HG03175 (cell line): ENCODE measurements around the gene S100PBP.

Experiments
- ATAC-seq: cut with Tn5 transposase; IDR thresholded peaks from one replicate; pipeline ENCODE4 v1.9.1; 2021; ENCODE audit warnings: mild to moderate bottlenecking, moderate library complexity; ENCODE audit not compliant: unreplicated experiment

S100PBP gene

DNA sequence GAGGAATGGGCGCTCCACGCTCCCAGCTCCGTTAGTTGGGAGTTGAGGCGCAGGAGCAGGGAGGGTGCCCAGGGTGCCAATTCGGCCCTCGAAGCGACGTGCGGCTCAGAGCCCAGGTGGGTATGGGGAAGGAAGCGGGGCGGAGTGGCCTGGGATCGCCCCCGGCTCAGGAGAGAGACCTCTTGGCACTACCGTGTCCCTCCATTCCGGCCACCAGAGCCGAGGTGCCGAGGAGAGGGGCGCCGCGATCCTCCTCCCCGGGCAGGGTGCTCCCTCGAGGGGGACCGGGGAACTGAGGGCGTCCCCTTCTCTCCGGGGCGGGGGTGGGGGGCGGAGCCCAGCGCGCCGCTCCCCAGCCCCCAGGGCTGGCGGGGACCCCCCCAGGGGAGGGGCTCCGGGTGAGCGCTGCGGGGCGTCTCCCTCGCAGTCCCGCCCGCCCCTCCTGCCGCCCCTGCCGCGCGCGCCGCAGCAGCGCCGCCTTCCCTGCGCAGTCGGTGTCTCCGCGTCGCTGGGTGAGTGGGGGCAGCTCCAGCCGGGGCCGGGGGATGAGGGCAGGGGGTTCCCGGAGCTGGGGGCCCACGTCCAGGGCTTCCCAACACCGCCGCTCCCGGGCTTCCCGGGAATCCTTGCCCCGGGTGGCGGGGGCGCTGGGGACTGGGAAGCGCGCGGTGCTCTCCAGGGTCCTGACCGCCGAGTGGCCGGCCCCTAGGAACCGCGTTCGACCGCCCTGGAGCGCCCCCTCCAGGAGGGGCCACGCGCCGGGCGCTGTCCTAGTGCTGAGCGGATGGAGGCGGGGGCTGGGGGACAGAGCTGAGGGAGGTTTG, 68.8 kb downstream of the S100PBP start, which contains the start of gene HPCA:
Gene HPCA, plus strand, starts transcription at position 488 of the 824 bp plus-strand sequence. CDS start 2,408 bp downstream, outside the sequence.
- no peak for ATAC-seq

DNA sequence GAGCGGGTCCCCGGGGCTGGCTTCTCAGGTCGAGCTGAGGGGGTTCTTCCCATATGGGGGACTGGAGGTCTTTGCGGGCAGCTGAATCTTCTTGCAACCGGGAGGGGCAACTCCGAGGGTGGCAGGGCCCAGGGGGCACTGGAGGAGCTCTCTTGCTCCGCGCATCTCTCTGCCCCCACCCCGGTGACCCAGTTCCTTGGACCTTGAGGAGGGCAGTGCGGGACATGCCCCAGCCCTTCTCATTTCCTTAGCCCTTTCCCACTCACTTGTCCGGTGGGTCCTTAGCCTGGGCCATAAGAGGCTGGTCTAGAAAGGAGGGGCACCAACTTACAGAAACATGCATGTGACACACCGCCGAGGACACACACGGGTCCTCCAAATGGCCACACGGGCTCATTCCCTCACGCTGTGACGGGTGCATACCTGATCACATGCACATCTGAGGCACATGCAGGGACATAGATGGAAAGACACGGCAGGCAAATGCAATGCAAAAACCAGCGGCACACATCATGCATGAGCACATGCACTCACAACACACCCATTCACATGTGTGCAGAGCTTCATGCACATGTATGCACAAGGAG, 69.5 kb downstream of the S100PBP start:
- ATAC-seq, result no peak

- ATAC-seq, result no peak
Observed at GRCh38 chr1:32887623-32888022, 70.2 kb downstream of the S100PBP start.

- no peak for ATAC-seq
Observed at GRCh38 chr1:32888134-32888533, 70.7 kb downstream of the S100PBP start.

- ATAC-seq, result no peak
Observed at GRCh38 chr1:32888677-32889420, 71.4 kb downstream of the S100PBP start.

- no peak for ATAC-seq
Observed at GRCh38 chr1:32889731-32890278, 72.4 kb downstream of the S100PBP start.

GRCh38 chr1:32890516-32891240, 73.2 kb downstream of the S100PBP start:
- ATAC-seq, result no peak

DNA sequence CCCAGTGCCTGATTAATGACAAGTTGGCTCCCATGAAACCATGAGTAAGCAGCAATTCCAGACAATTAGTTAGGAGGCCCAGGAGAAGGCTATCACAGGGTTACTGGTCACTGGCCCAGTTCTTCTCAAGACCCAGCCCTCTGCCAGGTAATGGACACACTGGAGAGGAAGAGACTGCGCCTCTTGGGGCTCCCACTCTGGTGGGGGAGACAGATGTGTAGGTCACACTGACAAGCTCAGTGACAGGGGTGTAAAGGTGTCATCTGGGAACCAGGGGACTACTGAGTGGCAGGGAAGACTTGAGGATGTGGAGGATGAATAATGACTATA, 73.8 kb downstream of the S100PBP start:
- no peak for ATAC-seq

DNA sequence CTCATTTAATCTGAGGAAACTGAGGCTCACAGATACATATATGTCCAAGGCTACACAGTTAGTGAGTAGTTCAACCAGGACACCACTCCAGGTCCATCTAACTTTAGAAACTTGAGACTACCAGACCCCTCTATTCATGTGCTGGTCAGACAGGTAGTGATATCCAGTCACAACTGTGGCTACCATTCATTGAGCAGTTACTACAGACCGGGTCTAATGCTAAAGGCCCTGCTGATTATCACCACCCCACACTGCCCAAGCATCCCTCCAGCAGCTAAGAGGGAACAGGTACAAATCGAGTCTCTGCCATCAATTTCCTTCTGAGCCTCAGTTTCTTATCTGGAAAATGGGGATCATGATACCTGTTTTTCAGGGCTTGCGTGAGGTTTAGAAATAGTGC, 74.2 kb downstream of the S100PBP start:
- no peak for ATAC-seq

- ATAC-seq, result no peak
Observed at GRCh38 chr1:32892368-32893197, 75.1 kb downstream of the S100PBP start.

DNA sequence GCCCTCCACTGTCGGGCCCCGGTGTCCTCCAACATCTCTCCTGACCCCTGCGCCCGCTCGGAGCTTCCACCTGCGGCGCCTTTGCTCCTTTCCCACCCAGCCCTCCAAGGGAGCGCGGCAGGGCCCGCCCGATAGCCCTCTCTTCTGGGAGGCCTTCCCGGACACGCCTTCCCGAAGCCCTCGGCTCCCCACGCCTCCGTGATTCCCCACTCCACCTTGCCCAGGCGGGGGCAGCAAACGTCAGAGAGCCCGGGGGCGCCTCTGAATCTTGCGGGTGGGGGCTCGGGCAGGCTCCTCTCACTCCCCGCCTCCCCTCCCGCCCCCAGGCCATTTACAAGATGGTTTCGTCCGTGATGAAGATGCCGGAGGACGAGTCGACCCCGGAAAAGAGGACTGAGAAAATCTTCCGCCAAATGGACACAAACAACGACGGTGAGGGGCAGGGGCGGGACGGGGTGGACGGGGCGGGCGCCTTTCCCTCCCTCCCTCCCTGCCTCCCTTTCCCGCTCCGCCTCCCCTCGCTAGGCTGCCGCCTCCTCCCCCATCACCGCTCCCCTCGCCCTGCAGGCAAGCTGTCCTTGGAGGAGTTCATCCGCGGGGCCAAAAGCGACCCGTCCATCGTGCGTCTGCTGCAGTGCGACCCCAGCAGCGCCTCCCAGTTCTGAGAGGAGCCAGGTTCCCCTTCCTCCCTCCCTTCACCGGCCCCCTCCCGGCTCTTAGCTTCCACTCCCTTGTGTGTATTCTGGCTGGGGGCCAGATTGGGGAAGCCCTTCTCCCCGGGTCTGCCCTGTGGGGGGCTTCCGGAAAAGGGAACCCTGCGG, 76.0 kb downstream of the S100PBP start:
- ATAC-seq, result no peak

GRCh38 chr1:32894019-32894600, 76.7 kb downstream of the S100PBP start:
- no peak for ATAC-seq

DNA sequence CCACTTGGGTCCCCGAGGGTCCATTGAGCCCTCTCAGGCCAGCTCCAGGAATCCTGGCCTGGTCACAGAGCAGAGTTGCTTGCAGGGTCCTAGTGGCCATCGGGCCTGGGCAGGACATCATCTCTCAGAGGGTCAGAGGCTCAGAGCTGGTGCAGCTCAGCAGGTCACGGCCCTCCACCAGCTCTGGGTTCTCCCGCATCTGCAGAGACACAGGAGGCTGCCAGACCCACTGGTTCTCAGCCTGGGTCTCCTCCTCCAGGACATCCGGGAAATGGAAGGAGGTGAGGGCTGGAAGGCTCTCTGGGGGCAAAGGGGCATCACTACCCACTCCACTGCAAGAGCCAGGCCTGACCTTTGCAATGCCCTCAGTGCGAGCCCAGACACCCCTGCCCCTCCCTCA, 77.2 kb downstream of the S100PBP start:
- no peak for ATAC-seq

- no peak for ATAC-seq
Observed at GRCh38 chr1:32895325-32896215, 78.1 kb downstream of the S100PBP start.

DNA sequence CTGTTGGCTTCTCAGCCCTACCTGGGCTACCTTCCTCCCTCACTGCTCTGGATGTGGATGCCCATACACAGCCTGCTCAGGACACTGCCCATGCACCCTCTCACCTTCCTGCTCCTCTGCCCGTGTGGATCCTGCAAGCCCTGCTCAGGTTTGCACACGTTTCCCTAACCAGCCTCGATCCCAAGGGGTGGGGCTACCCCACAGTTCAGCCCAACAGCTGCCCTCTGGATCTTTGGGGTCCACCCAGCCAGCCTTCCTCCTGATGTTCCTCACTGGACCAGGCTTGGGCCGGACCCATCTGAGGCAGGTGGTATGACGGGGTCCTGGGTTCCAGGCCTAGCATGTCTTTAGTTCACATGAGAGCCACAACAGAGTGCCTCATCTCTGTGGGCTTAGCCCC, 79.0 kb downstream of the S100PBP start:
- no peak for ATAC-seq

DNA sequence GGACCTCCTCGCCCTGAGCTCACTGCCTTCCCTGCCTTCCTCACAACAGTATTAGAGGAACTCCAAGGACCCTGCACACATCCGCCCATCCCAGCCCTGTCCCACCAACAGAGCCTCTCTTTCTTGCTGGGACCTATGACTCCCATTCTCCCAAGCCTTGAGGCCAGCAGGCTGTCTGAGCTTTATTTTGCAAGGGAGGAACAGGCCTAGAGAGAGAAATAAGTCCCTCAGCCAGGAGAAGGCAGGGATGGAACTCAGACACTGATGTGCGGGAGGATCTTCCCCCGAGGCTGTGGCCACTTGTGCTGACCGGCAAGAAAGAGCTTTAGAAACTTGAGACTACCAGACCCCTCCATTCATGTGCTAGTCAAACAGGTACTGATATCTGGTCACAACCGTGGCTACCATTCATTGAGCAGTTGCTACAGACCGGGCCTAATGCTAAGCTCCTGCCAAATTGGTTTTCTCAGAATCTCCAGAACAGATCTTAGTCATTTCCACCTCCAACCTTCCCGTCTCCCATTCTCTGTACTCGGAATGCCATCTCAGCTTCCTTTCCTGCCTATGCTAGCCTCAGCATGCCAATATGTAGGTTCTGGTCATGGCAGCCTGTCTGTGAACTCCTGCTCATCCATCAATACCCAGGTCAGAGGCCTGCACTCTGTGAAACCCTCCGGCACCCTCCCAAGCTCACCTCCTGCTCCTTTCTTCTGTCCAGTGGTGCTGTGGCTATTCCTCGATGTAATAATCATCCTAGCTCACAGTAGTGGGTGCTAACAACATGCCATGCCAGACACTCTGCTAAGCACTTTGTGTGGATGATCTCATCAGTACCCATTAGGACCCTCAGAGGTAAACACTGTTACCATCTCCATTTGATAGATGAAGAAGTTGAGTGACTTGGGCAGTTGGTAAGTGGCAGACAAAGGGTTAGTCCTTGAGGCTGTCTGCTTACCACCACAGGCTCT, 79.9 kb downstream of the S100PBP start:
- ATAC-seq, result no peak

DNA sequence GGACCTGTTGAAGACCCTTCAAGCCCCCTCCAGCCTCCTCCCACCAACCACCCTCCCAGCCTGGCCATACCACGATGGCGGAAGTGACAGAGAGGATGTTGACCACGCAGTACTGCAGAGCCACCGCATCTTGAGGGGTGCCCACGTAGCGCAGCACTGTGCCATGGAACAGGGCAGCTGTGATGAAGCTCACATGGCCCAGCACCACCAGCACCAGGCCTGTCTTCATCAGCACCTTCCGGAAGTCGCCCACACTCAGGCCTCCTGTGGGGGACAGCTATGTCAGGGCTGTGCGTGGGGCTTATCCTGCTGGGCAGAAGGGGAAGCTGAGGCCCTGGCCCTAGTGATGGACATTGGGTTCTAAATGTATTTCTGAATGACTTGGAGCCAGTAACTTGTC, 80.6 kb downstream of the S100PBP start:
- no peak for ATAC-seq
